GM20000 (cell line): ENCODE measurements around the gene TRIM63.
"Not testable (repeated sequence)": the region's sequence is repeated elsewhere in the genome, so short reads cannot be mapped to it uniquely, and the experiment has no call there.

ENCODE experiments used
- DNase-seq: peaks from one replicate; pipeline ENCODE4 v3.0.0; 2012; ENCODE audit warnings: low spot score
- CTCF ChIP-seq: IDR thresholded peaks from 2 replicates; pipeline ENCODE4 v1.5.1; 2012; ENCODE audit warnings: mild to moderate bottlenecking, control low read depth; ENCODE audit errors: extremely low read depth, missing control alignments

Gene TRIM63

GRCh38 chr1:26094076-26094669 is 26.7 kb upstream of the TRIM63 start:
- no peak for DNase-seq
- TF ChIP-seq CTCF: no peak

DNA sequence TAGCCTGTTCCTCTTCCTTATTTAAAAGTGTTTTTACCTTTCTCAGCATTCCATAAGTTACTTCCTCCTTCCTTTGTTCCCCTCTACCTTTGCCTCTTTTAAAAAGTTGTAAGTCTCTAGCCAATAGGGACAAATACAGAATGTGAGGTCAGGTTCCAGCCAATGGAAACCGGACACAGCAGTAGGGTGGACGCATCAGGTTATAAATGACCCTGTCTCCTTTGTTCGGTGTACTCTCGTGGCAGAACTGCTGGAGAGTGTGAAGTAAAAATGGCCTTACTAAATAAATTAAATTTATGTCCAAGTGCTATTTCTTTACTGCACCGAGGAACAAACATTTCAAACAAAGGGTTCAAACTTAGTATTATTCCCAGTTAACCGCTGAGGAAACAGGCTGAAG is 26.1 kb upstream of the TRIM63 start:
- DNase-seq: not testable (repeated sequence)

- no peak for TF ChIP-seq CTCF
- no peak for DNase-seq
Measured at GRCh38 chr1:26092422-26092821, 25.0 kb upstream of the TRIM63 start.

DNA sequence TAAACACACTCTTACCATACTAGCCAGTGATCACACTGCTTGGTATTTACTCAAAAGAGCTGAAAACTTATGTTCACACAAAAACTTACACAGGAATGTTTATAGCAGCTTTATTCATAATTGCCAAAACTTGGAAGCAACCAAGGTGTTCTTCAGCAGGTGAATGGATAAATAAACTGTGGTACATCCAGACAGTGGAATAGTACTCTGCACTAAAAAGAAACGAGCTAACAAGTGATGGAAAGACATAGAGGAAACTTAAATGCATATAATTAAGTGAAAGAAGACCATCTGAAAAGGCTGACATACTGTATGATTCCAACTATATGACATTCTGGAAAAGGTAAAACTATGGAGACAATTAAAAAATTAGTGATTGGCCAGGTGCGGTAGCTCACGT is 23.5 kb upstream of the TRIM63 start:
- no peak for TF ChIP-seq CTCF
- DNase-seq: no peak

GRCh38 chr1:26089125-26089524 is 21.7 kb upstream of the TRIM63 start:
- no peak for TF ChIP-seq CTCF
- no peak for DNase-seq

GRCh38 chr1:26084844-26085243 is 17.4 kb upstream of the TRIM63 start:
- TF ChIP-seq CTCF: no peak
- DNase-seq: no peak

DNA sequence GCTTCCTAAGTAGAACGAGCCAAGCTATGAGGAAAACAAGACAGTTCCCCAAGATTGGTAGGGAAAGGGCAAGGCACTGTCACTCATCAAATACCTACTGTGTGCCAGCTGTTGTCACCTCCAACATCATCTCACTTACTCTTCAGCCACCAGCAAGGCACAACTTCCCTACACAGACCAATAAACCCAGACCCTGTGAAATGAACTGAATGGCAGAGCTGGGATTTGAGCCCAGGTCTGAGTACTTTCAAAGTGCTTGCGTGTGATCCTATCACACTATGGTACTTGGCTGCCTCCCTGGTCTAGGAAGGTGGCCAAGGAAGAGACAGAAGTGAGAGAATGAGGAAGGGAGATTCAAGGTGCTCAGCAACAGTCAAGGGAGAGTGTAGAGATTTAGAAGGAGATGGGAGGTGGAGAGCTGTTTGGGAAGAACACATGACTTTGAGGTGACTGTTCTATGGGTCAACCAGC is 16.7 kb upstream of the TRIM63 start:
- TF ChIP-seq CTCF: no peak
- DNase-seq: no peak

DNA sequence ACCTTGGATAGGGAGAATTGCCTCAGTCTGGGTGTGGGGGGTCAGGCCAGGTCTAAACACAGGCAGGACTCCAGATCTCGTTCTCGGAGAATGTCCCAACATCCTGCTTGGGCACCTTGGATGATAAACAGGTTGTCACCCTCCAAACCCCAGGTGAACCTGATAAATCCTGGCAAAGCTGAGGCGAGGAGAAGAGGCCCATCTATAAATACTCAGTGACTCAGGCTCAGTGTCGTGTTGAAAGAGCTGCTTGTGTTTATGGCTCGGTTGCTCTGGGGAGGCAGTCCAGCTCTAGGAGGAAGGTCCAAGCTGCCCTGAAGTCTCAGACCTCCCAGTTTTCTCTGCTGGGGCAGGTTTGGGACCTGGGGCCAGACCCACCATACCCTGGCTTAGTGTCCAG is 15.8 kb upstream of the TRIM63 start:
- no peak for TF ChIP-seq CTCF
- DNase-seq: no peak
